KBM-7 (cell line): ENCODE data around the gene SPINK14.

Experiments used
- DNase-seq: peaks from one replicate; pipeline ENCODE4 v3.0.0-alpha.2; 2015
- in situ Hi-C: fragments of 300-500 bp; cut with MboI; formaldehyde crosslinking; loops from 2 replicates; pipeline ENCODE4 v1.14.3; 2020; ENCODE audit warnings: low sequenced_read_pairs, low pct_unique_long_range_greater_than_20kb, mixed read lengths

Gene SPINK14

GRCh38 chr5:148186248-148187003 lies 18.1 kb downstream of the SPINK14 start:
- DNase-seq, result peak; percentile 34
- in situ Hi-C loops, result no loop called here

- in situ Hi-C loops, result no loop called here
- DNase-seq, result no peak
These were observed 22.7 kb downstream of the SPINK14 start for GRCh38 chr5:148191010-148191409.

- in situ Hi-C loops, result no loop called here
- no peak for DNase-seq
These were observed 24.9 kb downstream of the SPINK14 start for GRCh38 chr5:148193202-148193601.

DNA sequence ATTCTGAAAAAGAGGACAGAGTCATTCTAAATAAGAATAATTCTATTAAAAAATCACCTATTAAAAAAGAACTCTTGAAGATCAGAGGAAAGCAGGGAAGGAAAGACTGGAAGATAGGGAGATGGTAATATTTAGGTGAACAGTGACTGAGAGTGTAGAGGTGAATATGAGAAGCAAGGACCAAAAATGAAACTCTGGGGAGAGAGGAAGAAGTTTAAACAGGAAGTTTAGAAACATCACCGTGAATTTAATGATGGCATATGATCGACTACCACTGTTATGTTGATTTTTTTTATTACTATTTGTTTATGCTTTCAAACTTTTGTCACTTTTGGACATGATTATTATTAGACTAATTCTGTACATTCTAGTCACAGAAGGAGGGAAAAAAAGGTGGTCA lies 32.8 kb downstream of the SPINK14 start:
- DNase-seq, result no peak
- in situ Hi-C loops, result no loop called here

DNA sequence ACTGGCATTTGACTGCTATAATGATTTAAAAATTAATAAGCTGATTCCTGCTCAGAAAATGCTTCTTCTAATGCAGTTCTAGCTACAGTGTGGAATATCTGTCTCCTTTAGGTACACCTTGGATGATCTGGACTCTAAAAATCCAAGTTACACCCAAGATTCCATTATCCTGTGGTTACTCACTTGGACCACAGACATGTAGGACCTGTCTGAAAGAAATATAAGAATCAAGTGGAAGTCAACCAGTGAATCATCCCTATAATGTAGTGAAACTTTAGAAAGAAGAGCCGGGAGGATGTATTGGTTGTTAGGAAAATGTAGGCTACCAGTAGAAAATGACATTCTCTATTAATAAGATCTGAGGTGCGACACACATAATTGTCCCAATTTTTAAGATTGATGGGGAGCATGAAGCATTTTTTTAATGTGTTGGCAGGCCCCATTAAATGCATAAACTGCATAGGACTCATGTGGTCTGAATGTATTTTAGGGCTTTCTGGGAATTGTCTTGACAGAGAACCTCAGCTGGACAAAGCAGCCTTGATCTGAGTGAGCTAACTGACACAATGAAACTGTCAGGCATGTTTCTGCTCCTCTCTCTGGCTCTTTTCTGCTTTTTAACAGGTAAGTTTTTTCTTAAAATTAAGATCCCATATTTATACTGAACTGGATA lies 34.3 kb downstream of the SPINK14 start, which contains the start of gene SPINK6:
Gene SPINK6 (plus strand): TSS at position 512 of the 673 bp plus-strand sequence. CDS start 55 bp downstream, at position 567.
- DNase-seq, result no peak
- in situ Hi-C loops, result no loop called here

DNA sequence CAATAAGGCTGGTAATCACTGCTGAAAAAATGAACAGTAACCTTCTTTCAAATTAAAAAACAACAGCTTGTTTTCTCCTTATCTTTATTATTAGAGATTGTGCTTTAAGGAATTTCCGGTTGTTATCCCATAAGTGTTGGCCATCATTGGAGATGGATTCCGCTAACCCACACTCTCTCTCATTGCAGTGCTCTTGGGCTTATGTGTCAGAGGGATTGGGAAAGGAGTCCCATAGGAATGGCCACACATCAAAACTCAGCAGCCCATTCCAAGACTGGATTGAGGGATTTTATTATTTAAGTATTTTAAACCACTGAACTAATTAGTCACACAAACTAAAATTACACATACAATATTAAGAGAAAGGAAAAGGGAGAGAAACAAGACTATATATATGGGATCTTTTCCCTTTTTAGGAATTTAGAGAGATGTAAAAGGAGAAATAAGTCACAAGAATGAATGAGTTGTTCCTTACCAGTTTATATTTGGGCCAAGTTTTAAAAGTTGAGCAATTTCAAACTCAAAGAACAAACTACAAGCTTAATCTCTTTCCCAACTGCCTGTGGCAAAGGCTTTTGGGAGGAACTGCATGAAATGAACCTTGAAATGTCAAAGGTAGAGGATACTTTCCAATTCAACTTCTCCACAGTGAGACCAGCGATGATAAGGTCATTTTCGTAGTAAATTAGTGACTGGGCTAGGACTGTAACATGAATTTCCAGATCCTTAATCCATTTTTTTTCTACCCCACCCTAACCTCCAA lies 36.9 kb downstream of the SPINK14 start:
- DNase-seq, result no peak
- in situ Hi-C loops, result no loop called here

DNA sequence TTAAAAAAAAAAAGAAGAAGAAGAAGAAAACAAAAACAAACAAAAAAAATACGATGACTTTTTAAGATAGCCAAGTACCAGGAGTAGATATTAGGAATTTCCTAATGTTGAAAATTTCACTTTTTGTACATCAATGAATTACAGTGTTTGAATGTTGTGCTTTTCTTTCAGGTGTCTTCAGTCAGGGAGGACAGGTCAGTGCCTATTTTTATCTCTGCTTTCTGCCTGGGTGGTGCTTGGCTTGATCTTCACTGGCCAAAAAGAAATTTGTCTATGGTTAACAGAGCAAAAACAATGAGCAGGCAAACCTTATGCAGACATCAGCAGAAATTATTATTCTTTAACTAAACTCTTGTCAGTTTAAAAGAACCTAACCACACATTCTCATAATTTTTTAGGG lies 37.5 kb downstream of the SPINK14 start:
- DNase-seq, result no peak
- in situ Hi-C loops, result no loop called here

- in situ Hi-C loops, result no loop called here
These were observed 38.3 kb downstream of the SPINK14 start for GRCh38 chr5:148206620-148207019.

DNA sequence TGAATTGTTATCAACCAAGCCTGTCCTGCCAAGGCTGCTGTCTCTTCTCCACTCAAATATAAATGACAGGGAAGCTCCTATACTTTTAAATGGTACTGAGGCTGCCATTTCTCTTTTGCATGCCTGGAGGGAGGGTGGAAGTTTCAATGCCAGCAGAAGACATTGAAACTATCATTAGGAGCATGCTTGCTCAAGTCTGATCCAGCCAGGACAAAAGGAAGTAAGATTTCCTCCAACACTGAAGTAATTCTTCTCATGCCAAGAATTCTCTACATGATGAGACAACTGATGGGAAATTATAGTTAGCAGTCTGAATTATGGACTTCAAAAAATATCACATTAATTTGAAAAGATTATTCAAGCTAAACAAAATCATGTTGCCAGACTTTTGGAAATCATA lies 39.9 kb downstream of the SPINK14 start:
- no peak for DNase-seq
- in situ Hi-C loops, result no loop called here

More at GRCh38 chr5:148206620-148207019, 38.3 kb downstream of the SPINK14 start:
- DNase-seq, result no peak

DNA sequence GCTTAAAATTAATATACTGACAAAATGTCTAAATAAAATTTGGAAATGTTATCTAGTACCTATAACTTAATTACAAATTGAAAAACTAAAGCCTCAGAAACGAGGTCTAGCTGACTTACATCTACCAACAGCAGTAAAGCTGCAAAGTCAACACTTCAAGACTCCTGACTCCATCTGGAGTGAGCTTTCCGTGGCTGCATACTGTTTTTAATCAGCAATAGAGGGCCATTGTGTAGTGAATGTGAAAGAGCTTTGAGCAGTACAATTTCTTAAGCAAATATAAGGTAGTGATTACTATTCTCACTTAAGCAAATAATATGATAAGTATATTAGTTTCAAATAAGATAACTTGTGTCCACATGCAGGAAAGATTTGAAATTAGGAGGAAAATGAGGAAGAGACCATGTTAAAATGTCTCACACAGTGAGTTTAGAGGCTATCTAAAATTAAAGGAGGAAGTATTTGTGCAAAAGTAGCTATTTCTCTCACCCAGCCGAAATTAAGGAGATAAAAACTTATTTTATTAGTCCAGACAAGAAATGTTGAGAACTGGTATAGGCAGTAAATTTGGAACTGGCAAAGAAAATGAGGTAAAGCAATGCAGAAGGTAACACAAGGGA lies 40.9 kb downstream of the SPINK14 start:
- in situ Hi-C loops, result no loop called here
- DNase-seq, result no peak

GRCh38 chr5:148214665-148215185 lies 46.4 kb downstream of the SPINK14 start:
- in situ Hi-C loops, result no loop called here
- DNase-seq, result no peak

- DNase-seq, result no peak
- in situ Hi-C loops, result no loop called here
These were observed 53.2 kb downstream of the SPINK14 start for GRCh38 chr5:148221508-148221907.

DNA sequence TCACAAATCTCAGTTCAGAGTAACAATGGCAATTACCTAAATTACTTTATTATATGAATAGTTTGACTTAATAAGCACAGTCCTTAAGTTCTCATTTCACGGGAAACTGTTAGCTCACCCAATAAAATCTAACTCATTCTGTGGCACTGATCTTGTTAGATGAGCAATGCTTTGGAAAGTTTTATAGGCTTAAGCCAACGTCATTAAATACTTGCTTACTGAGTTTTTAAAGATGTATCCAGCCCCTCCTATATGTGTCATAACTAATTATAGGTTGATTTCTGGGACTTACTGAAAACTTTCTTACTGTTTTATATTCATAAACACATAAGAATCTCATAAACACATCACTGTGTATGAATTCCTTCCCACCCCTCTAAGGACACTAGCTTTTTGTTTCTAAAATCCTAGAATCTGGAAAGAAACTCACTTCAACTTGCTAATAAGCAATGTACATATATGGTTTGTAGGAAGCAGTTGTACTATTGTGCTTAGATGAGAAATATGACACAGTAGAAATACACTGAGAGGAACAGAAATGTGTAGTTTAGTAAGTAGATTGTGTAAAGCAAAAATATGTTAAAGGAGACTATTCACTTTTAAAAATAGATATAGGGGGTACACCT lies 55.9 kb downstream of the SPINK14 start:
- in situ Hi-C loops, result no loop called here
- no peak for DNase-seq
